Erythroblast (primary cell): Measurements from ENCODE around the gene RCAN1.
"Not testable (repeated sequence)": the region's sequence is repeated elsewhere in the genome, so short reads cannot be mapped to it uniquely, and the experiment has no call there.

ENCODE experiments used
- DNase-seq, 2 experiments: peaks; one replicate each; lab custom pipeline; 2025; lab: John Stamatoyannopoulos, UW
- GATA1 ChIP-seq: IDR thresholded peaks from 2 replicates; pipeline ENCODE4 v1.6.1; 2011; ENCODE audit warnings: low read depth, mild to moderate bottlenecking, control low read depth, low read length, moderate library complexity
- POLR2A ChIP-seq: IDR thresholded peaks from 2 replicates; pipeline ENCODE4 v1.6.1; 2011; ENCODE audit warnings: mild to moderate bottlenecking, low read length

Gene RCAN1

DNA sequence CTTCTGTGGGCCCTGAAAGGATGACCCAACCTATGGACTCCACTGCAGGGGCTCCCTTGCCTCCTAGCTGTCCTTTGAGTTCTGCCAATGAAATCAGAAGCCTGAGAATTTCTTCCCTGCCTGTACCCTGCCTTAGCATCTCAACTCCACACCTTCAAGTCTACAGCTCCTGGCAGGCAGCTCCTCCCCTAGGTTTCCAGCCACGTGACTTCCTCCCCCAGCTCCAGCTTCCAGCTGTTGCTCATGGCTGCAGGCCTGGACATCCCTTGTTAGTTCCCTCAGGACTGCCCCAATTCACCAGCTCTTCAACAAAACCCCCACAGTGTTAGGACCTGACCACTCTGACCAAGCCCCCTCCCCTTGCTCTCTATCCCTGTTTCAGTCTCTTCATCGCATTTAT lies 2.4 kb downstream of the RCAN1 start:
- no peak for DNase-seq
- no peak for TF ChIP-seq GATA1
- no peak for TF ChIP-seq POLR2A

DNA sequence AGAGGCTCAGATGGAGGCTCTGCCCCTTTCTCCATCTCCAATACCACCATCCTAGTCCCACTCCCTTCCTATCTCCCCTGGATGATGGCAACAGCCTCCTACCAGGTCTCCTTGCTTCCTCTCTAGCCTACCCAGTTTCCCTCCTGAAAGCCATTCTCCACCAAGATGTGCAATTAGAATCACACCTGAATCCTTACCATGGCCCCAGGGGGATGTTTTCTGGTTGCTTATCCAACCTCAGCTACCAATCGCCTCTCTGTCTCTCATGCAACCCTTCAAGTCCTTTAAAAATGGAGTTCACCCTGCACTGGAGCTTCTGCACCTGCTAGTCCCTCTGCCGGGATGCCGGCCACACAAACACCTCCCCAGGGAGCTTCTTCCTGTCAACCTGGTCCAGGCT lies 2.9 kb downstream of the RCAN1 start:
- no peak for TF ChIP-seq GATA1
- TF ChIP-seq POLR2A = no peak
- DNase-seq = no peak

DNA sequence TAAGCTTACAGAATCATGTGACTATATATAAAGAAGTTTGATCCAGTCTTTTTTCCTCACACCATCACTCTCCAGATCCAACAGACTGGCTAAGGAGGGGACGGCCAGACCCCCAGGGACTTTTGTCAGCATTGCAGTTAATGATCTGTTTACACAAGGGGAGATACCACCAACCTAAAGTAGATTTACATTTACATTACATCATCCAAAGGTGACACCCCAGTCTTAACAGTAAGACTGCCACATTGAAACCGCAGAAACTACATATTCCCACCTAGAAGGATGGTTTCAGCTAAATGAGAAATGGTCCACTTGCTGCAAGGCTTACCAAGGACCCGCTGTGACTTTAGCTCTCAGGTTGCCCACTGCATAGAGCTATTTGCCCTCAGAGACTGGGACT lies 3.4 kb downstream of the RCAN1 start:
- TF ChIP-seq POLR2A = no peak
- no peak for TF ChIP-seq GATA1
- DNase-seq = no peak

DNA sequence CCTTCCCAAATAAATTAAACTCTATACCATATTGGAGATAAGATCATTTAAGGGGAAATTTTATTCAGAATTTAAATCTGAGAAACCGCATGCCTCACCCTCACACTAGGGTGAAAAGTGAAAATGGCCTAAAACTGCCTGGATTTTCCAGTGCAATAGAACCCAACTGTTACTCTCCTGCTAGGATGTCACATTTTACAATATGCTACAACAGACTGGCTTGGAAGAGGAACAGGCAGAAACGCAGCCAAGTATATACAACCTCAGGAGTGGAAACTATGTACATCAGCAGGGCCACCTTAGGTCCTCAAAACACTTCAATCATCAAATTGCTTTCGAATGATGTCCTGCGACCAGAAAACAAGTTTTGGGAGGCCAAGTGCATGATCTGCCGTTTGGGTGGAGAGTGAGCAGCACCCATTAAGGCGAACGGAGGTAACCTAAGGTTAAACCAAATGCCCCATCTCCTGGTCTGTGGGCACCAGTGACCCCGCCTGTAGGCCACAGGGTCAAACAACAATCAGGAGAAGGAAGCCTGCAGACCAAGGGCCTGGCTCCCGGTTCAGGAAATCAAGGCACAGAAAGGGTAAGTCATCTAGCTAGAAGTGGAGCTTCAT lies 4.9 kb downstream of the RCAN1 start:
- DNase-seq = no peak
- TF ChIP-seq POLR2A (no peak), GATA1 (no peak)

DNA sequence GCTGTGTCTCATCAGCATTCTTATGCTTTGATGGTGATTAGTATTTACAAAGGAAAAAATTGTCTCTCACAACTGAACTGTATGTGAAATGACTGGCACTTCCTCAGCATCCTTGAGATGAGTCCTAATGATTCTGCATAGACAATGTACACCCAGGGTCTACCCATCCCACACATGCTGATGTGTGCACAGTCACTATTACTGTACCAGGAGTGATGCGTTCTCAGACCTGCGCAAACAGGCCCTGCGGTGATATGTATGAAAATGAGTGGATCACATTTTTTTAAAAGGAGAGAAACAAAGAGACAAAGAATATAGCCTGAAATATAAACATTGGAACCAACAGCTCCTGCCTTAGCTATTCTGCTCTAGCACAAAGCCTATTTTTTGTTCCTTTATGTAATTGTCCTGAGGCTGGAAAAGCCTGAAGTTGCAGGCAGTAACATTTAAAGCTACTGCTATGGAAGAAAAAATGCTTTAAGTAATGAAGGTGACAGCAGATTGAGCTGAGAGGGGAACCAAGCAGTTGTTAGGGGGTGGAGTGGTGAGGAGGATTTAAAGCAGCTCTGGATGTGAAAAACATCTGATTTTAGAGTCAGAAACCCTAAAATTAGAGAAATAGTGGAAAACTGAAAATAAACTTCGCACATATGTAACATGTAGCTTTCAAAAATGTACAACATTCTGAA lies 5.5 kb downstream of the RCAN1 start:
- DNase-seq = no peak
- no peak for TF ChIP-seq POLR2A

DNA sequence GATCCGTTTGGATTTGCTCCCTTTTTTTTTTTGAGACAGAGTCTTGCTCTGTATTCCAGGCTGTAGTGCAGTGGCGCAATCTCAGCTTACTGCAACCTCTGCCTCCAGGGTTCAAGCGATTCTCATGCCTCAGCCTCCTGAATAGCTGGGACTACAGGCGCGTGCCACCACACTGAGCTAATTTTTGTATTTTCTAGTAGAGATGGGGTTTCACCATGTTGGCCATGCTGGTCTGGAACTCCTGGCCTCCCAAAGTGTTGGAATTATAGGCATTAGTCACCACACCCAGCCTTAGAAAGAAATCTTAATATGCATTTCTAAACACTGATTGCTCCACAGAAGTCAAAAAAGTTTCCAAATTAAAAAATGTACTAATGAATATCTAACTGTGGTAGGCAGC lies 7.5 kb downstream of the RCAN1 start:
- not testable (repeated sequence) for DNase-seq

DNA sequence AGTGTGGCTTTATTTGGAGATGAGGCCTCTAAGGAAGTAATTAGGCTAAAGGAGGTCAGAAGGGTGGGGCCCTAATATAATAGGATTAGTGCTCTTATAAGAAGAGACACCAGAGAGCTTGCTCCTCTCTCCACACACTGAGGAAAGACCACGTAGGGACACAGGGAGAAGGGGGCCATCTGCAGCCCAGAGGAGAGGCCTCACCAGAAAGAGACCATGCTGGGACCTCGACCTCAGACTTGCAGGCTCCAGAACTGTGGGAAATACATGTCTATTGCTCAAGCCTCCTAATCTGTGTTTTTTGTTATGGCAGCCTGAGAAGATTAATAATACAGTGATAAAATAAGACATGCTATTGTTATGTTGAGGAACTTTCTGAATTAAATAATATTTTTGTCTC lies 8.3 kb downstream of the RCAN1 start:
- TF ChIP-seq GATA1 (no peak), POLR2A (no peak)
- DNase-seq = no peak

DNA sequence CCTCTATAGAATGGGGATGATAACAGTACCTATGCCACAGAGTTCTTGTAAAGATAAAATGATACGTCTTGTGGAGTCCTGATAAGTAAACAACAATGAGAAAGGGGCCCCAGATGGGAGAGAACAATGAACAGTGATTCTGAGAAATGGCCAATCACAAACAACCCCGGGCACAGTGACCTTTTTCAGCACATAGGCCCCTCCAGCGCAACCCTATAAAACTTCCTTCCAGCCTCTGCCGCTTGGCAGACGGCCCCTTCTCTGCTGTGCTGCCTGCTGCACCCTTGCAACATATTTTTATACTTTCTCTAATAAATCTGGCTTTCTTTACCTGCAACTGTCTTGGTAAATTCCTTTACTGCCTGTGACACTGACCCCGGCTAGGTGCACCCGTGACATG lies 8.9 kb downstream of the RCAN1 start:
- TF ChIP-seq GATA1 (no peak), POLR2A (no peak)
- DNase-seq = no peak

DNA sequence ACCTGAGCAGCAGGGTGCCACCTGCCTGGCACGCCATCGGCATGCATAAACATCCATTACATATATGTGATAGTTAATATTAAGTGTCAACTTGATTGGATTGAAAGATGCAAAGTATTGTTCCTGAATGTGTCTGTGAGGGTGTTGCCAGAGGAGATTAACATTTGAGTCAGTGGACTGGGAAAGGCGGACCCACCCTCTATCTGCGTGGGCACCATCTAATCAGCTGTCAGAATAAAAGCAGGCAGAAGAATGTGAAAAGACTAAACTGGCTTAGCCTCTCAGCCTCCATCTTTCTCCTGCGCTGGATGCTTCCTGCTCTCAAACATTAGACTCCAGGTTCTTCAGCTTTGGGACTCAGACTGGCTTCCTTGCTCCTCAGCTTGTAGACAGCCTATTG lies 10.0 kb downstream of the RCAN1 start:
- not testable (repeated sequence) for DNase-seq

DNA sequence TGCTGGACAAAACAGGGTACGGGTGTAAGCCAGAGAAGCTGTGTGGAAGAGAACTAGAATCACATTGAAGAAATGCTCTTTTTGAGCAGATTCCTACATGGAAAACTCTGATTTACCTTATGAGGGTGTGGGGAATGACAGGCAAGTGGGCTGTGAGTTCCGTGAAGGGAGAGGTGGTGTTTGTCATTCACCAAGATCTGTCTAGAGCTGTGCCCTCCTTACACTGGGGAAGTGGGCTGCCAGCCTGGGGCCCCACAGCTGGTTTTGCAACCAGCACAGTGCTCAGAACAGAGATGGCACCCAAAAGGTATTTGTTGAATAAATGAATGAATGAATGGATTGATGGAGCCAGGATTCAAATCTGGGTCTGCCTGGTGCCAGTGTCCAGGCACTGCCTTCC lies 10.4 kb downstream of the RCAN1 start:
- DNase-seq = no peak
- no peak for TF ChIP-seq POLR2A
- TF ChIP-seq GATA1 = no peak

DNA sequence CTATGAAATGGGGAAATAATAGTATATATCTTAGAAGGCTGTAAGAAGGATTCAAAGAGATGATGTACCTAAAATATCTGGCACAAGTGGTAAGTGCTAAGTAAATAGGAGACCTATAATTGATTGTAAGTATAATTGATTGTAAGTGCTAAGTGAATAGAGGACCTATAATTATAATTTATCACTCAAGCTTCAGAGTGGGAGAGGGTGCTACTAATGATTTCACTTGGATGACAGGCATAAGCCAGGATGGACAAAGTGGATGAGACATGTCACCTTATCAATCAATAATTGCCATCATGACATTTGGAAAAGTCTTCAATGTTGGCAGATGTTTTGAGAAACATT lies 11.2 kb downstream of the RCAN1 start:
- TF ChIP-seq POLR2A = no peak
- no peak for TF ChIP-seq GATA1
- DNase-seq = no peak

DNA sequence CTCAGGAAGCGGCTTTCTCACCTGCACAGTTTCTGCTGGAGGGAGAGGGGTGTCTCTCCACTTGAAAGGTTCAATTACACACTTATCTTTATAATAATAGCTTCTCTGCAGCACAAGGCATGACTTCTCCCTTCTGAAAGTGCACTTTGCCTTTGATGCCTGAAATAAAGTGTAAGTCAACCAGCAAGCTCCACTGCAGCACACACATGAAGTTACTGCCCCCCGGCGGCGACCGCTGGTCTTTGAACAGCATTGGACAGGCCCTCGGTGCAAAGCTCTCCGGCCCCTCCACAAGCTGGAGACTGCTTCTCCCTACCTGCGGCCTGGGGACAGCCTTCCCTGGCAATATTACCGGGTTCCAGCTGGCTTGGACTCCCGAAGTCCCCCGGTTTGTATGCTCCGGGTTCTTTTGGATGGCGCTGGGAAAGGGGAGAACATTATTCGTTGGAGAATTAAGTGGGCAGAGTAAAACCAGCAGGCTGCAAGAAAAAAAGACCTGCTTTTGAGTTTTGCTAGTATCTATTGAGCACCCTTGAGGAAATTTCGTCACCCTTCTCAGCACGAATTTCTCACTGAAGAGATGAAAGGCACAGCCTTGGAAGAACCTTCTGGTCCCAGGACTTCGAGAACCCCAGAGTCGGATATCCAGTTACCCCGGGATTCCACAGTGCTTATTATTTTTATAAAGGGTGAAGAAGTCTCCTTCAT lies 11.8 kb downstream of the RCAN1 start:
- DNase-seq = peak; percentile 62 to 68
- TF ChIP-seq POLR2A (no peak), GATA1 (no peak)

DNA sequence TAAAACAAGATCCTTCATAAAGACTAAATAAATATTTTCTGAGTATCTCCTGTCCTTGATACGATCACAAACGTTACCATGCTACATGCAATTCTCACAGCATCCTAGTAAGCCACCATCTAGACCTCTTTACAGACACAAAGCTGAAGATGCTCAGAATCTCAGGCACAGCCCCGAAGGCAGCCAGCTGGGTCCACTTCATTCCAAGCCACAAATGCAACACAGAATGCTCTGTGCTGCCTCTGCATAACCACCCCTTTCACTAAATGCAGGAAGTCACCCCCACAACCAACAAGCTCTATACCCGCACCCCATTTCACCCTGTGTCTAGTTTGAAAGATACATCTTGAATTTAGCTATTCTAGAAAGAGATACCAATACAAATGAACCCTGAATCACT lies 12.9 kb downstream of the RCAN1 start:
- DNase-seq = no peak
- no peak for TF ChIP-seq GATA1
- no peak for TF ChIP-seq POLR2A

DNA sequence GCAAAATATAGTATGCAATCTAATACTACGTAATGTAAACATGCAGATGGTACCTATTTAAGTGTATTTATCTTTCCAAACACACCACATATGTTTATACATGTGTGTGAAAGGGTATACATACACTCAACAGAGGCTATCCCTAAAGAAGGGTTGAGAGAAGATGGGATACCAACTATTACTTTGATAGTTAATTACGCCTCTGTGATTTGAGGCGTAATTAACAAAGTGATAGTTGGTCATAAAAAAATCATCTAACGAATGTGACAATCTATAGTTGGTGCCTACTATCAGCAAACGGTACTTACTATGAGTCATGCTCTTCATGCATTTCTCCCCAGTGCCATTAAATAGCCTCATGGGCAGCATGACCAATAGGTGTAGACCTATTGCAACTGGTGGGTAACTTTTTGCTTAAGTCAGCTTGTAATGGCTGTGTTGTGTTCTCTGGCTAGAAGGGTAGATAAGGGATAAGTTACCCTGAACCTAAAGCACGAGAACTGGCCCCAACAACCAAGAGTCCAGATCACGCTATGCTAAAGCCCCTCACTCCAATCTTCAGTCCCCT lies 15.3 kb downstream of the RCAN1 start:
- TF ChIP-seq POLR2A = no peak
- TF ChIP-seq GATA1 = no peak
- DNase-seq = no peak

DNA sequence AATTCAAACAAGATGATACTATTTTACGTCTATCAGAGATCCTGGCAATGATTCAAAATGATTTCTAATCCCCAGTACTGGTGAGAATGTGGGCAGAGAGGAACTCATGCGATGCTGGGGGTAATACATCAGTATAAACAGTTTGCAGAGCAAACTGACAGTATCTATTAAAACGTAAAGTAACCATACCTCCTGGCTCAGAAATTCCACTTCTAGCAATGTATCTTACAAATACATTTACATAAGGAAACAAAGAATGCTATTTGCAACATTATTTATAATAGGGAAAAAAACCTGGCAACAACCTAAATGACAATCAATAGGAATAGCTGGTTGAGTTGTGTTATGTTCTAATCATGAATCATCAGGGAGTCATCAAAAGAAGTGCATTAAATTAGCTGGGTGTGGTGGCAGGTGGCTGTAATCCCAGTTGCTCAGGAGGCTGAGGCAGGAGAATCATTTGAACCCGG lies 15.9 kb downstream of the RCAN1 start:
- TF ChIP-seq GATA1 = no peak
- TF ChIP-seq POLR2A = no peak
- DNase-seq = no peak
